ENCODE results near the gene MAGI2.
"Not testable (repeated sequence)": the region's sequence is repeated elsewhere in the genome, so short reads cannot be mapped to it uniquely, and the experiment has no call there.

The MAGI2 gene

GRCh38 chr7:78510580-78511188 lies 942.8 kb downstream of the MAGI2 start:
- peak; percentile 52 for DNase-seq

GRCh38 chr7:78503301-78503700 lies 950.2 kb downstream of the MAGI2 start:
- not testable (repeated sequence) for DNase-seq

GRCh38 chr7:78501064-78501463 lies 952.4 kb downstream of the MAGI2 start:
- DNase-seq = no peak

- no peak for DNase-seq
Observed at GRCh38 chr7:78499971-78500370, 953.5 kb downstream of the MAGI2 start.

GRCh38 chr7:78499283-78499682 lies 954.2 kb downstream of the MAGI2 start:
- DNase-seq = no peak

GRCh38 chr7:78497728-78498427 lies 955.6 kb downstream of the MAGI2 start:
- DNase-seq = no peak

- DNase-seq = no peak
Observed at GRCh38 chr7:78496096-78496630, 957.3 kb downstream of the MAGI2 start.

- no peak for DNase-seq
Observed at GRCh38 chr7:78493401-78493800, 960.1 kb downstream of the MAGI2 start.

GRCh38 chr7:78492146-78492545 lies 961.3 kb downstream of the MAGI2 start:
- no peak for DNase-seq

GRCh38 chr7:78490524-78490923 lies 962.9 kb downstream of the MAGI2 start:
- DNase-seq = no peak

GRCh38 chr7:78489476-78490240 lies 963.8 kb downstream of the MAGI2 start:
- no peak for DNase-seq

- DNase-seq = no peak
Observed at GRCh38 chr7:78487464-78487863, 966.0 kb downstream of the MAGI2 start.

GRCh38 chr7:78479348-78479747 lies 974.1 kb downstream of the MAGI2 start:
- no peak for DNase-seq

- no peak for DNase-seq
Observed at GRCh38 chr7:78476851-78477405, 976.5 kb downstream of the MAGI2 start.

GRCh38 chr7:78473571-78474301 lies 979.7 kb downstream of the MAGI2 start:
- DNase-seq = no peak

- no peak for DNase-seq
Observed at GRCh38 chr7:78473021-78473420, 980.4 kb downstream of the MAGI2 start.

- DNase-seq = no peak
Observed at GRCh38 chr7:78472519-78472918, 980.9 kb downstream of the MAGI2 start.

GRCh38 chr7:78465894-78466293 lies 987.6 kb downstream of the MAGI2 start:
- DNase-seq = no peak

GRCh38 chr7:78463039-78463438 lies 990.4 kb downstream of the MAGI2 start:
- DNase-seq = no peak

- DNase-seq = no peak
Observed at GRCh38 chr7:78450706-78451105, 1002.8 kb downstream of the MAGI2 start.

- DNase-seq = no peak
Observed at GRCh38 chr7:78448911-78449310, 1004.6 kb downstream of the MAGI2 start.

- DNase-seq = no peak
Observed at GRCh38 chr7:78444267-78444666, 1009.2 kb downstream of the MAGI2 start.

GRCh38 chr7:78443811-78444210 lies 1009.7 kb downstream of the MAGI2 start:
- no peak for DNase-seq

Measured in left hindlimb (tissue), 1 donor.